ENCODE data around the gene PTH2R. TPM values are rescaled to one million over a fixed set of nuclear protein-coding genes. Genes with fewer than 3 reads are reported as not detected.

PTH2R gene
- total and polyA plus RNA-seq, 9 of the 15 experiments (the other 6 are each of a cell fraction or from before 2014, with no cell fraction given), result 2.7 to 8.8 (median 4.2) TPM

DNA sequence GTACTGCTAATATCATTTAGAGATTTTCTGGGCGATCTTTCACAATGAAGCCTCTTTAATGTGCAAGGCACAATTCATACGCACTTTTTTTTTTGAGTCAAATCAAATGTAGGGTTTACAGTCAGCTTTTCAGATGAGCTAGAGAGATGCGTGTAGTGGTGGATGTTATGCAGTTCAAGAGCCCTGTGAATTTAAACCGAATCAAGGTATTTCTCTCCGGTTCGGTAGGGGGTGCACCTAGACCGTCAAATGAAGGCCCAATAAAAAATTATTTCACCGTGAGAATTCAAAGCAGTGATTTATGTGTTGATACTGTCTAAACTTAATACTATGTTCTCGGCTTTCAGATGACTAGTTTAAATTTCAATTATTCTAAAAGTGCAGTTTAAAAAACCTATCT is 1.1 kb downstream of the PTH2R start:
- POLR2A ChIA-PET, result interaction anchor here (0.6 to 0.8 kb wide), 3 partner anchors 436 to 904 kb away, joined by 3 read pairs; no protein-coding TSS in a partner anchor
- intact Hi-C loops (cut with micrococcal nuclease) (loop anchor here (10.0 kb wide), 1 partner anchor 1017 kb away; the partner anchor contains the start of gene MAP2), in situ Hi-C loops (cut with MboI) (loop anchor here (10.0 to 25.0 kb wide), 2 partner anchors 805 to 1557 kb away; no protein-coding TSS in a partner anchor)
- CTCF ChIA-PET (ENCODE audit: low intra/inter-chr PET ratio), result no interaction called here
- FAIRE-seq (no peak), ATAC-seq (peak; percentile 86), DNase-seq (ENCODE audit: extremely low read depth in 1 of 4, low spot score in 3 of 4) (peak; percentile 27 to 34 (median 32))
- BruUV-seq (replicated peaks), result no TSS peak
- Histone ChIP-seq H3K27ac (ENCODE audit: extremely low read depth, low read depth, low read length) (no peak overlapping the region), H2AFZ (ENCODE audit: low read depth, low read length) (no peak overlapping the region), H4K20me1 (replicated peaks; ENCODE audit: control insufficient read depth, insufficient read depth, low read length) (no peaks in the 10 kb centered on the region), H3K27me3 (ENCODE audit: control insufficient read depth in 2 of 2, insufficient read depth in 2 of 2, low read length in 2 of 2) (peaks cover 2 to 12% of the 10 kb centered on the region in 2 experiments; a peak in 3 of 5 replicates), H3K4me1 (replicated peaks in 1 of 2; ENCODE audit: control insufficient read depth in 2 of 2, insufficient read depth in 2 of 2, low read length in 2 of 2) (peaks cover 0 to 9% of the 10 kb centered on the region in 2 experiments; a peak in 2 of 5 replicates), H3K9me3 (replicated peaks; ENCODE audit: control insufficient read depth, insufficient read depth, low read depth, low read length) (no peaks in the 10 kb centered on the region), H3K4me2 (ENCODE audit: insufficient read depth, low read length) (no peak overlapping the region), H3K9me1 (ENCODE audit: control insufficient read depth, insufficient read depth, low read length) (no peaks in the 10 kb centered on the region), H3K4me3 (no peak overlapping the region), H3K36me3 (ENCODE audit: control insufficient read depth, insufficient read depth, low read length) (no peaks in the 10 kb centered on the region), H3K9ac (ENCODE audit: insufficient read depth in 1 of 2, low read depth in 2 of 2, low read length in 2 of 2) (no peak overlapping the region), H3K79me2 (ENCODE audit: control insufficient read depth, insufficient read depth, low read length) (no peaks in the 10 kb centered on the region)
- WGBS (ENCODE audit: insufficient coverage, low coverage, missing lambda C conversion rate), result 3% methylated on average over 9 of the region's 9 CpGs
- TF ChIP-seq ZNF347 (CRISPR knock-in tag; IDR thresholded peaks at IDR 0.05; ENCODE audit: low read depth) (no peak), HNRNPK (IDR thresholded peaks at IDR 0.05; ENCODE audit: low read depth, low read length, poor library complexity, severe bottlenecking) (no peak), ZSCAN32 (CRISPR knock-in tag; IDR thresholded peaks at IDR 0.05) (no peak), HCFC1 (IDR thresholded peaks at IDR 0.05; ENCODE audit: low read depth, low read length) (no peak), COPS2 (conservative IDR thresholded peaks at IDR 0.05) (no peak), TEAD2 (tag; IDR thresholded peaks at IDR 0.05) (no peak)
- TF ChIP-seq, protein P1, sequence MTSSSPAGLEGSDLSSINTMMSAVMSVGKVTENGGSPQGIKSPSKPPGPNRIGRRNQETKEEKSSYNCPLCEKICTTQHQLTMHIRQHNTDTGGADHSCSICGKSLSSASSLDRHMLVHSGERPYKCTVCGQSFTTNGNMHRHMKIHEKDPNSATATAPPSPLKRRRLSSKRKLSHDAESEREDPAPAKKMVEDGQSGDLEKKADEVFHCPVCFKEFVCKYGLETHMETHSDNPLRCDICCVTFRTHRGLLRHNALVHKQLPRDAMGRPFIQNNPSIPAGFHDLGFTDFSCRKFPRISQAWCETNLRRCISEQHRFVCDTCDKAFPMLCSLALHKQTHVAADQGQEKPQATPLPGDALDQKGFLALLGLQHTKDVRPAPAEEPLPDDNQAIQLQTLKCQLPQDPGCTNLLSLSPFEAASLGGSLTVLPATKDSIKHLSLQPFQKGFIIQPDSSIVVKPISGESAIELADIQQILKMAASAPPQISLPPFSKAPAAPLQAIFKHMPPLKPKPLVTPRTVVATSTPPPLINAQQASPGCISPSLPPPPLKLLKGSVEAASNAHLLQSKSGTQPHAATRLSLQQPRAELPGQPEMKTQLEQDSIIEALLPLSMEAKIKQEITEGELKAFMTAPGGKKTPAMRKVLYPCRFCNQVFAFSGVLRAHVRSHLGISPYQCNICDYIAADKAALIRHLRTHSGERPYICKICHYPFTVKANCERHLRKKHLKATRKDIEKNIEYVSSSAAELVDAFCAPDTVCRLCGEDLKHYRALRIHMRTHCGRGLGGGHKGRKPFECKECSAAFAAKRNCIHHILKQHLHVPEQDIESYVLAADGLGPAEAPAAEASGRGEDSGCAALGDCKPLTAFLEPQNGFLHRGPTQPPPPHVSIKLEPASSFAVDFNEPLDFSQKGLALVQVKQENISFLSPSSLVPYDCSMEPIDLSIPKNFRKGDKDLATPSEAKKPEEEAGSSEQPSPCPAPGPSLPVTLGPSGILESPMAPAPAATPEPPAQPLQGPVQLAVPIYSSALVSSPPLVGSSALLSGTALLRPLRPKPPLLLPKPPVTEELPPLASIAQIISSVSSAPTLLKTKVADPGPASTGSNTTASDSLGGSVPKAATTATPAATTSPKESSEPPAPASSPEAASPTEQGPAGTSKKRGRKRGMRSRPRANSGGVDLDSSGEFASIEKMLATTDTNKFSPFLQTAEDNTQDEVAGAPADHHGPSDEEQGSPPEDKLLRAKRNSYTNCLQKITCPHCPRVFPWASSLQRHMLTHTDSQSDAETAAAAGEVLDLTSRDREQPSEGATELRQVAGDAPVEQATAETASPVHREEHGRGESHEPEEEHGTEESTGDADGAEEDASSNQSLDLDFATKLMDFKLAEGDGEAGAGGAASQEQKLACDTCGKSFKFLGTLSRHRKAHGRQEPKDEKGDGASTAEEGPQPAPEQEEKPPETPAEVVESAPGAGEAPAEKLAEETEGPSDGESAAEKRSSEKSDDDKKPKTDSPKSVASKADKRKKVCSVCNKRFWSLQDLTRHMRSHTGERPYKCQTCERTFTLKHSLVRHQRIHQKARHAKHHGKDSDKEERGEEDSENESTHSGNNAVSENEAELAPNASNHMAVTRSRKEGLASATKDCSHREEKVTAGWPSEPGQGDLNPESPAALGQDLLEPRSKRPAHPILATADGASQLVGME (CRISPR knock-in tag; IDR thresholded peaks at IDR 0.05), result no peak
- TF ChIP-seq, protein P2, sequence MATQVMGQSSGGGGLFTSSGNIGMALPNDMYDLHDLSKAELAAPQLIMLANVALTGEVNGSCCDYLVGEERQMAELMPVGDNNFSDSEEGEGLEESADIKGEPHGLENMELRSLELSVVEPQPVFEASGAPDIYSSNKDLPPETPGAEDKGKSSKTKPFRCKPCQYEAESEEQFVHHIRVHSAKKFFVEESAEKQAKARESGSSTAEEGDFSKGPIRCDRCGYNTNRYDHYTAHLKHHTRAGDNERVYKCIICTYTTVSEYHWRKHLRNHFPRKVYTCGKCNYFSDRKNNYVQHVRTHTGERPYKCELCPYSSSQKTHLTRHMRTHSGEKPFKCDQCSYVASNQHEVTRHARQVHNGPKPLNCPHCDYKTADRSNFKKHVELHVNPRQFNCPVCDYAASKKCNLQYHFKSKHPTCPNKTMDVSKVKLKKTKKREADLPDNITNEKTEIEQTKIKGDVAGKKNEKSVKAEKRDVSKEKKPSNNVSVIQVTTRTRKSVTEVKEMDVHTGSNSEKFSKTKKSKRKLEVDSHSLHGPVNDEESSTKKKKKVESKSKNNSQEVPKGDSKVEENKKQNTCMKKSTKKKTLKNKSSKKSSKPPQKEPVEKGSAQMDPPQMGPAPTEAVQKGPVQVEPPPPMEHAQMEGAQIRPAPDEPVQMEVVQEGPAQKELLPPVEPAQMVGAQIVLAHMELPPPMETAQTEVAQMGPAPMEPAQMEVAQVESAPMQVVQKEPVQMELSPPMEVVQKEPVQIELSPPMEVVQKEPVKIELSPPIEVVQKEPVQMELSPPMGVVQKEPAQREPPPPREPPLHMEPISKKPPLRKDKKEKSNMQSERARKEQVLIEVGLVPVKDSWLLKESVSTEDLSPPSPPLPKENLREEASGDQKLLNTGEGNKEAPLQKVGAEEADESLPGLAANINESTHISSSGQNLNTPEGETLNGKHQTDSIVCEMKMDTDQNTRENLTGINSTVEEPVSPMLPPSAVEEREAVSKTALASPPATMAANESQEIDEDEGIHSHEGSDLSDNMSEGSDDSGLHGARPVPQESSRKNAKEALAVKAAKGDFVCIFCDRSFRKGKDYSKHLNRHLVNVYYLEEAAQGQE (IDR thresholded peaks at IDR 0.05; ENCODE audit: borderline replicate concordance), result peak; percentile 55; the same call in 1 of the 2 replicates
- TF ChIP-seq, protein P2 (CRISPR knock-in tag; IDR thresholded peaks at IDR 0.05; ENCODE audit: low read depth), result no peak
